Measurements from ENCODE around the gene FHOD3.

Gene FHOD3

GRCh38 chr18:36287653-36288052, 9.9 kb upstream of the FHOD3 start:
- TF ChIP-seq, protein P1, sequence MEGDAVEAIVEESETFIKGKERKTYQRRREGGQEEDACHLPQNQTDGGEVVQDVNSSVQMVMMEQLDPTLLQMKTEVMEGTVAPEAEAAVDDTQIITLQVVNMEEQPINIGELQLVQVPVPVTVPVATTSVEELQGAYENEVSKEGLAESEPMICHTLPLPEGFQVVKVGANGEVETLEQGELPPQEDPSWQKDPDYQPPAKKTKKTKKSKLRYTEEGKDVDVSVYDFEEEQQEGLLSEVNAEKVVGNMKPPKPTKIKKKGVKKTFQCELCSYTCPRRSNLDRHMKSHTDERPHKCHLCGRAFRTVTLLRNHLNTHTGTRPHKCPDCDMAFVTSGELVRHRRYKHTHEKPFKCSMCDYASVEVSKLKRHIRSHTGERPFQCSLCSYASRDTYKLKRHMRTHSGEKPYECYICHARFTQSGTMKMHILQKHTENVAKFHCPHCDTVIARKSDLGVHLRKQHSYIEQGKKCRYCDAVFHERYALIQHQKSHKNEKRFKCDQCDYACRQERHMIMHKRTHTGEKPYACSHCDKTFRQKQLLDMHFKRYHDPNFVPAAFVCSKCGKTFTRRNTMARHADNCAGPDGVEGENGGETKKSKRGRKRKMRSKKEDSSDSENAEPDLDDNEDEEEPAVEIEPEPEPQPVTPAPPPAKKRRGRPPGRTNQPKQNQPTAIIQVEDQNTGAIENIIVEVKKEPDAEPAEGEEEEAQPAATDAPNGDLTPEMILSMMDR (conservative IDR thresholded peaks at IDR 0.05; ENCODE audit: low read length) = no peak
- no peak for TF ChIP-seq EZH2phosphoT487 (IDR thresholded peaks at IDR 0.05; ENCODE audit: borderline replicate concordance)
- H3K9ac ChIP-seq (ENCODE audit: low read depth, low read length, poor library complexity, severe bottlenecking) = no peak overlapping the region
- H3F3A ChIP-seq (ENCODE audit: low read depth) = no peaks in the 10 kb centered on the region
- no peaks in the 10 kb centered on the region for H3K36me3 ChIP-seq (ENCODE audit: insufficient read depth, low read length)
- H4K20me1 ChIP-seq (ENCODE audit: insufficient read depth, low read length, poor library complexity, severe bottlenecking) = no peaks in the 10 kb centered on the region
- H3K4me2 ChIP-seq (ENCODE audit: low read depth, low read length, poor library complexity, severe bottlenecking) = no peak overlapping the region
- no peak overlapping the region for H3K4me3 ChIP-seq (ENCODE audit: low read length, poor library complexity, severe bottlenecking)
- H2AFZ ChIP-seq (ENCODE audit: low read length) = no peak overlapping the region
- H3K9me2 ChIP-seq (replicated peaks; ENCODE audit: low read depth, low read length) = no peaks in the 10 kb centered on the region
- H3K4me1 ChIP-seq (ENCODE audit: insufficient read depth, low read length, poor library complexity, severe bottlenecking) = no peaks in the 10 kb centered on the region
- H3K9me3 ChIP-seq (ENCODE audit: insufficient read depth, low read depth, low read length) = no peaks in the 10 kb centered on the region
- peaks cover 4% of the 10 kb centered on the region for H3K27me3 ChIP-seq (ENCODE audit: insufficient read depth, low read length, poor library complexity, severe bottlenecking)
- no peaks in the 10 kb centered on the region for H3K79me2 ChIP-seq (ENCODE audit: insufficient read depth, low read length)

DNA sequence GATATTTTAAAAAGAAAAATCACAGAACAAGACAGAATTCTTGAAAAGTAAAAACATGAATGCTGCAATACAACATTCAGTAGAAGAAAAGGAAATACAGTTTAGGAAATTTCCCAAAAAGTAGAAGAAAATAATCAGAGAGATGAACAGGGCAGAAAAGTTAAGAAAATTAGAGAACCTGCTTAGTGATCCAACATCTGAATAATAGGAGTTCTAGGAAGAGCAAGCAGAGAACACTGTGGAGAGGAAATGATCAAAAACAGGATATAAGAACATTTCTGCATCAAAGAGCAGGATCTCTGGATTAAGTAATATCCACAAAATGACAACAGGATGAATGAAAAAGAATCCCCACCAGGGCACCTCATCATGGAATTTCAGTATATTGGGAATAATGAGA, 8.8 kb upstream of the FHOD3 start:
- Histone ChIP-seq H4K20me1 (ENCODE audit: insufficient read depth, low read length, poor library complexity, severe bottlenecking) (no peaks in the 10 kb centered on the region), H2AFZ (ENCODE audit: low read length) (no peak overlapping the region), H3K9me3 (ENCODE audit: insufficient read depth, low read depth, low read length) (no peaks in the 10 kb centered on the region), H3K36me3 (ENCODE audit: insufficient read depth, low read length) (no peaks in the 10 kb centered on the region), H3K27me3 (ENCODE audit: insufficient read depth, low read length, poor library complexity, severe bottlenecking) (peaks cover 4% of the 10 kb centered on the region), H3F3A (ENCODE audit: low read depth) (no peaks in the 10 kb centered on the region), H3K4me3 (ENCODE audit: low read length, poor library complexity, severe bottlenecking) (no peak overlapping the region), H3K4me1 (ENCODE audit: insufficient read depth, low read length, poor library complexity, severe bottlenecking) (no peaks in the 10 kb centered on the region), H3K9me2 (replicated peaks; ENCODE audit: low read depth, low read length) (no peaks in the 10 kb centered on the region), H3K4me2 (ENCODE audit: low read depth, low read length, poor library complexity, severe bottlenecking) (no peak overlapping the region), H3K79me2 (ENCODE audit: insufficient read depth, low read length) (no peaks in the 10 kb centered on the region), H3K9ac (ENCODE audit: low read depth, low read length, poor library complexity, severe bottlenecking) (no peak overlapping the region)
- no peak for TF ChIP-seq EZH2phosphoT487 (IDR thresholded peaks at IDR 0.05; ENCODE audit: borderline replicate concordance)
- TF ChIP-seq, protein P1 (conservative IDR thresholded peaks at IDR 0.05; ENCODE audit: low read length) = no peak

- H3K9me3 ChIP-seq (ENCODE audit: insufficient read depth, low read depth, low read length) = no peaks in the 10 kb centered on the region
- no peak overlapping the region for H2AFZ ChIP-seq (ENCODE audit: low read length)
- H3K79me2 ChIP-seq (ENCODE audit: insufficient read depth, low read length) = no peaks in the 10 kb centered on the region
- H3K4me1 ChIP-seq (ENCODE audit: insufficient read depth, low read length, poor library complexity, severe bottlenecking) = no peaks in the 10 kb centered on the region
- no peak overlapping the region for H3K9ac ChIP-seq (ENCODE audit: low read depth, low read length, poor library complexity, severe bottlenecking)
- no peaks in the 10 kb centered on the region for H3K36me3 ChIP-seq (ENCODE audit: insufficient read depth, low read length)
- TF ChIP-seq, protein P1 (conservative IDR thresholded peaks at IDR 0.05; ENCODE audit: low read length) = no peak
- TF ChIP-seq EZH2phosphoT487 (IDR thresholded peaks at IDR 0.05; ENCODE audit: borderline replicate concordance) = no peak
- no peak overlapping the region for H3K4me2 ChIP-seq (ENCODE audit: low read depth, low read length, poor library complexity, severe bottlenecking)
- H3K4me3 ChIP-seq (ENCODE audit: low read length, poor library complexity, severe bottlenecking) = no peak overlapping the region
- H3K9me2 ChIP-seq (replicated peaks; ENCODE audit: low read depth, low read length) = no peaks in the 10 kb centered on the region
- H4K20me1 ChIP-seq (ENCODE audit: insufficient read depth, low read length, poor library complexity, severe bottlenecking) = no peaks in the 10 kb centered on the region
- peaks cover 1% of the 10 kb centered on the region for H3K27me3 ChIP-seq (ENCODE audit: insufficient read depth, low read length, poor library complexity, severe bottlenecking)
- no peaks in the 10 kb centered on the region for H3F3A ChIP-seq (ENCODE audit: low read depth)
Measured at GRCh38 chr18:36294031-36294430, 3.5 kb upstream of the FHOD3 start.
